WTC11 (cell line): ENCODE data around the gene POU2F3.

Experiments
- CTCF ChIP-seq: fragments of 200-600 bp; IDR thresholded peaks from 2 replicates; pipeline ENCODE4 v1.8.0; 2022; ENCODE audit warnings: antibody characterized with exemption
- TP53 ChIP-seq: sonication (generic); formaldehyde crosslinking; IDR thresholded peaks from 2 replicates; pipeline ENCODE4 v1.8.1; 2023; ENCODE audit warnings: mild to moderate bottlenecking, missing genetic modification reagents

- no peak for TF ChIP-seq CTCF
- TF ChIP-seq TP53 (CRISPR knock-in tag), result no peak
Observed at GRCh38 chr11:120326845-120327281, 86.9 kb downstream of the POU2F3 start.
